ACC112 (cell line): Measurements from ENCODE around the gene PLCB2.

Source experiments
- H2AFZ ChIP-seq: fragments of 200-600 bp; sonication (generic); one replicate; pipeline ENCODE4 v1.6.0; 2017; ENCODE audit warnings: antibody characterized with exemption, low read length; ENCODE audit not compliant: unreplicated experiment
- H3K27ac ChIP-seq: fragments of 200-600 bp; sonication (generic); 2 replicates; pipeline ENCODE4 v1.5.1; 2014; ENCODE audit warnings: low read depth, mild to moderate bottlenecking, antibody characterized with exemption, low read length, moderate library complexity
- H3K27me3 ChIP-seq: fragments of 200-600 bp; sonication (generic); 2 replicates; pipeline ENCODE4 v1.6.1; 2014; ENCODE audit warnings: mild to moderate bottlenecking, antibody characterized with exemption, low read length, moderate library complexity, mixed read lengths; ENCODE audit not compliant: insufficient read depth
- H3K36me3 ChIP-seq: fragments of 200-600 bp; sonication (generic); 2 replicates; pipeline ENCODE4 v1.6.1; 2016; ENCODE audit warnings: mild to moderate bottlenecking, antibody characterized with exemption, low read length, moderate library complexity, mixed read lengths; ENCODE audit not compliant: insufficient read depth
- H3K4me1 ChIP-seq: fragments of 200-600 bp; sonication (generic); one replicate; pipeline ENCODE4 v1.6.1; 2016; ENCODE audit warnings: low read length, mixed read lengths; ENCODE audit not compliant: insufficient read depth, unreplicated experiment, control insufficient read depth
- H3K4me3 ChIP-seq: fragments of 200-600 bp; sonication (generic); 2 replicates; pipeline ENCODE4 v1.5.1; 2014; ENCODE audit warnings: mild to moderate bottlenecking, low read depth, low read length
- H3K79me2 ChIP-seq: fragments of 200-600 bp; sonication (generic); one replicate; pipeline ENCODE4 v1.6.0; 2016; ENCODE audit warnings: low read length; ENCODE audit not compliant: control insufficient read depth, unreplicated experiment, insufficient read depth

The PLCB2 gene

GRCh38 chr15:40240619-40241221 lies 67.0 kb downstream of the PLCB2 start:
- H3K27ac ChIP-seq: no peak overlapping the region

GRCh38 chr15:40239693-40240618 lies 67.8 kb downstream of the PLCB2 start:
- H2AFZ ChIP-seq: no peak overlapping the region
- H3K4me3 ChIP-seq: peak overlapping the region; percentile 68
- no peaks in the 10 kb centered on the region for H3K36me3 ChIP-seq
- H3K79me2 ChIP-seq: no peaks in the 10 kb centered on the region
- H3K27ac ChIP-seq: no peak overlapping the region
- peaks cover 8% of the 10 kb centered on the region for H3K4me1 ChIP-seq
- 0 out of 2 replicates have a peak, but pooled peaks cover 5% of the 10 kb centered on the region for H3K27me3 ChIP-seq

More at GRCh38 chr15:40240619-40241221, 67.0 kb downstream of the PLCB2 start:
- Histone ChIP-seq H3K79me2 (no peaks in the 10 kb centered on the region), H2AFZ (no peak overlapping the region), H3K4me1 (peaks cover 8% of the 10 kb centered on the region), H3K36me3 (no peaks in the 10 kb centered on the region), H3K27me3 (0 out of 2 replicates have a peak, but pooled peaks cover 5% of the 10 kb centered on the region), H3K4me3 (no peak overlapping the region)

GRCh38 chr15:40239404-40239692 lies 68.4 kb downstream of the PLCB2 start:
- 0 out of 2 replicates have a peak, but pooled peaks cover 5% of the 10 kb centered on the region for H3K27me3 ChIP-seq
- H3K79me2 ChIP-seq: no peaks in the 10 kb centered on the region
- H3K4me1 ChIP-seq: peaks cover 8% of the 10 kb centered on the region
- peak overlapping the region; percentile 68 for H3K4me3 ChIP-seq
- no peak overlapping the region for H2AFZ ChIP-seq
- no peak overlapping the region for H3K27ac ChIP-seq
- H3K36me3 ChIP-seq: no peaks in the 10 kb centered on the region

- Histone ChIP-seq H2AFZ (no peak within 1 kb of the TSS), H3K27me3 (0 out of 2 replicates have a peak, but pooled peaks cover 5% of the 10 kb centered on the region), H3K4me3 (peak within 1 kb of the TSS; percentile 68), H3K36me3 (no peaks in the 10 kb centered on the region), H3K27ac (no peak within 1 kb of the TSS), H3K79me2 (no peaks in the 10 kb centered on the region), H3K4me1 (peaks cover 8% of the 10 kb centered on the region)
Measured at GRCh38 chr15:40238532-40239403, 69.0 kb downstream of the PLCB2 start, which contains the start of gene PAK6. Gene PAK6 (plus strand): TSS chr15:40239063. CDS start chr15:40264786, 25,723 bp downstream.
